B cell (primary cell): ENCODE results near the gene ERN1. TPM values are rescaled to one million over a fixed set of nuclear protein-coding genes. Genes with fewer than 3 reads are reported as not detected.
A peak's percentile ranks its signal among the peaks of the same experiment; 100 is the strongest.

Experiments used
- ATAC-seq: fragments of 200-7000 bp; cut with Tn5 transposase; one replicate; pipeline ENCODE4 v1.10.0; 2021; ENCODE audit warnings: low read depth, mild to moderate bottlenecking, moderate number of reproducible peaks, moderate library complexity
- CTCF ChIA-PET: fragments of 350-600 bp; sonication (Branson Sonifier 250); formaldehyde crosslinking; loops from one replicate; lab custom pipeline; 2021; ENCODE audit warnings: antibody characterized with exemption, inconsistent platforms; lab: Charles Lee
- POLR2A ChIA-PET: fragments of 350-600 bp; sonication (Branson Sonifier 250); formaldehyde crosslinking; loops from one replicate; lab custom pipeline; 2021; ENCODE audit warnings: antibody characterized with exemption; lab: Charles Lee
- DNase-seq: peaks from one replicate; pipeline ENCODE4 v3.0.0; 2013
- H2AFZ ChIP-seq: 2 replicates; pipeline ENCODE4 v1.6.1; 2012; ENCODE audit warnings: mild to moderate bottlenecking, low read depth, low read length; ENCODE audit not compliant: insufficient read depth, poor library complexity, severe bottlenecking
- H3K27ac ChIP-seq, 2 donors: 1 replicate in 1 of 2; 2 replicates in 1 of 2; pipeline ENCODE4 v1.5.1; 2012 to 2013; ENCODE audit warnings: low read length in 2 of 2, mild to moderate bottlenecking in 2 of 2, moderate library complexity in 1 of 2
- H3K27me3 ChIP-seq, 4 experiments: fragments of 200-600 bp in 1 of 4; sonication (generic) in 1 of 4; replicated peaks in 1 of 4; 1 replicate in 2 of 4; 2 replicates in 2 of 4; pipeline versions ENCODE4 v1.6.1 to v1.7.0; 2013 to 2016; ENCODE audit warnings: low read length in 3 of 4, mild to moderate bottlenecking in 2 of 4, mixed read lengths in 1 of 4, moderate library complexity in 1 of 4; ENCODE audit not compliant: insufficient read depth in 4 of 4, control insufficient read depth in 3 of 4; ENCODE audit errors: control extremely low read depth in 1 of 4
- H3K36me3 ChIP-seq, 2 experiments: replicated peaks in 1 of 2; 1 replicate in 1 of 2; 2 replicates in 1 of 2; pipeline versions ENCODE4 v1.6.1 to v1.7.1; 2013; ENCODE audit warnings: low read length in 1 of 2; ENCODE audit not compliant: insufficient read depth in 2 of 2, control insufficient read depth in 1 of 2; ENCODE audit errors: control extremely low read depth in 1 of 2, extremely low read depth in 1 of 2
- H3K4me1 ChIP-seq, 2 donors: fragments of 200-600 bp in 1 of 2; sonication (generic) in 1 of 2; 1 replicate in 1 of 2; 2 replicates in 1 of 2; pipeline versions ENCODE4 v1.5.1 to v1.6.1; 2013 to 2017; ENCODE audit warnings: low read length in 2 of 2; ENCODE audit not compliant: control insufficient read depth in 2 of 2, insufficient read depth in 2 of 2
- H3K4me2 ChIP-seq: replicated peaks from 2 replicates; pipeline ENCODE3; 2012; ENCODE audit warnings: mild to moderate bottlenecking, low read depth, low read length; ENCODE audit not compliant: poor library complexity, severe bottlenecking
- H3K4me3 ChIP-seq, 5 experiments: fragments of 200-600 bp in 1 of 5; sonication (generic) in 1 of 5; 1 replicate in 3 of 5; 2 replicates in 2 of 5; pipeline versions ENCODE4 v1.5.1 to v1.7.0; 2011 to 2016; ENCODE audit warnings: low read length in 4 of 5, mild to moderate bottlenecking in 4 of 5, low read depth in 2 of 5, control low read depth in 1 of 5, moderate library complexity in 1 of 5; ENCODE audit not compliant: insufficient read depth in 1 of 5; ENCODE audit errors: control extremely low read depth in 1 of 5, extremely low read depth in 1 of 5
- H3K79me2 ChIP-seq: fragments of 200-600 bp; sonication (generic); one replicate; pipeline ENCODE4 v1.6.0; 2016; ENCODE audit warnings: low read length; ENCODE audit not compliant: control insufficient read depth, insufficient read depth
- H3K9ac ChIP-seq: fragments of 200-600 bp; sonication (generic); 2 replicates; pipeline ENCODE4 v1.6.1; 2017; ENCODE audit warnings: mild to moderate bottlenecking, low read length, moderate library complexity
- H3K9me3 ChIP-seq, 3 donors: one replicate each; pipeline versions ENCODE4 v1.6.1 to v1.7.1; 2013; ENCODE audit warnings: low read length in 2 of 3; ENCODE audit not compliant: control insufficient read depth in 2 of 3, insufficient read depth in 1 of 3; ENCODE audit errors: control extremely low read depth in 1 of 3
- H4K20me1 ChIP-seq: 2 replicates; pipeline ENCODE4 v1.6.0; 2012; ENCODE audit warnings: mild to moderate bottlenecking, low read length; ENCODE audit not compliant: insufficient read depth, control insufficient read depth, poor library complexity, severe bottlenecking
- H3K27ac Mint-ChIP-seq: one replicate; pipeline ENCODE4 v1.8.0; 2021; ENCODE audit warnings: mixed read lengths
- H3K27me3 Mint-ChIP-seq: one replicate; pipeline ENCODE4 v1.8.0; 2021; ENCODE audit warnings: mixed read lengths
- H3K4me1 Mint-ChIP-seq: one replicate; pipeline ENCODE4 v1.8.0; 2021; ENCODE audit warnings: mixed read lengths
- H3K4me3 Mint-ChIP-seq: one replicate; pipeline ENCODE4 v1.8.0; 2021; ENCODE audit warnings: mixed read lengths
- H3K9me3 Mint-ChIP-seq: one replicate; pipeline ENCODE4 v1.8.0; 2022; ENCODE audit warnings: mixed read lengths; ENCODE audit not compliant: insufficient read depth
- CTCF ChIP-seq: fragments of 200-600 bp; IDR thresholded peaks from one replicate; pipeline ENCODE4 v1.8.0; 2022; ENCODE audit warnings: antibody characterized with exemption, mild to moderate bottlenecking
- EZH2 ChIP-seq: IDR thresholded peaks from 2 replicates; pipeline ENCODE4 v1.6.1; 2012; ENCODE audit warnings: borderline replicate concordance, low read depth, mild to moderate bottlenecking, moderate library complexity, low read length; ENCODE audit not compliant: insufficient read depth, poor library complexity, severe bottlenecking
- whole genome bisulfite sequencing: methylation state at CpG from one replicate; pipeline ENCODE4 v1.1.5; 2013; ENCODE audit warnings: missing lambda C conversion rate; ENCODE audit not compliant: insufficient coverage; 5-methylcytosine and 5-hydroxymethylcytosine counted together
- intact Hi-C: fragments of 100-400 bp; cut with micrococcal nuclease; formaldehyde crosslinking; loops from one replicate; pipeline ENCODE4 v1.10.0; 2022
- polyA plus RNA-seq: library from polyadenylated mRNA; depleted of rRNA; stranded (reverse); fragments of >200 nt; gene quantifications from 2 replicates; pipeline ENCODE4 v1.2.3, GENCODE V29; 2012
- total RNA-seq, 2 donors: library from RNA; stranded (reverse); fragments of 120-200 nt in 1 of 2; gene quantifications; 1 replicate in 1 of 2; 2 replicates in 1 of 2; pipeline versions ENCODE4 v1.2.3 to v1.2.4, GENCODE V29; 2013 to 2022

Gene ERN1
- total and polyA plus RNA-seq, 2 donors (not counting 1 experiment from before 2014, with no cell fraction given) = 7.0 to 19.4 TPM

- peaks cover 0 to 20% (median 5%) of the 10 kb centered on the region in 4 experiments for H3K27me3 ChIP-seq
- POLR2A ChIA-PET = interaction anchor here (0.6 kb wide), 1 partner anchor 79 kb away, joined by 7 read pairs; no protein-coding TSS in a partner anchor
- Mint-ChIP-seq H3K9me3 (no peaks in the 10 kb centered on the region), H3K27me3 (peaks cover 10% of the 10 kb centered on the region), H3K4me1 (peaks cover 26% of the 10 kb centered on the region), H3K27ac (peak overlapping the region; percentile 26), H3K4me3 (peak overlapping the region; percentile 69)
- intact Hi-C loops = no loop called here
- H3K4me3 ChIP-seq = no peak overlapping the region
- H3K4me1 ChIP-seq = peaks cover 19 to 23% of the 10 kb centered on the region in 2 donors
- peaks cover 40% of the 10 kb centered on the region for H4K20me1 ChIP-seq
- TF ChIP-seq CTCF = no peak
- no peak for TF ChIP-seq EZH2
- no peak overlapping the region for H3K27ac ChIP-seq
- peaks cover 3% of the 10 kb centered on the region for H3K79me2 ChIP-seq
- H3K4me2 ChIP-seq = peak overlapping the region; percentile 97
- peaks cover 0 to 27% of the 10 kb centered on the region in 2 experiments for H3K36me3 ChIP-seq
- no peak overlapping the region for H3K9ac ChIP-seq
- CTCF ChIA-PET = interaction anchor here (1.3 to 1.6 kb wide), 4 partner anchors 20 to 134 kb away, joined by 4 to 7 read pairs (median 4); partner anchors contain the start of gene ICAM2
- H2AFZ ChIP-seq = no peak overlapping the region
- WGBS = 92% methylated on average over 19 of the region's 25 CpGs
- ATAC-seq = no peak
- no peak for DNase-seq
- H3K9me3 ChIP-seq = no peaks in the 10 kb centered on the region
These were observed 130.0 kb downstream of the ERN1 start for GRCh38 chr17:63999680-64000531.
